Vagina (tissue), 2 donors: ENCODE measurements around the gene HOXC5. TPM values are rescaled to one million over a fixed set of nuclear protein-coding genes. Genes with fewer than 3 reads are reported as not detected.

ENCODE experiments used
- DNase-seq, 2 donors: peaks; one replicate each; pipeline ENCODE4 v3.0.0-alpha.2; 2017; ENCODE audit errors: extremely low spot score in 2 of 2
- H3K27ac ChIP-seq: fragments of 200-600 bp; sonication (generic); one replicate; pipeline ENCODE4 v1.5.1; 2019
- H3K27me3 ChIP-seq: fragments of 200-600 bp; sonication (generic); one replicate; pipeline ENCODE4 v1.5.1; 2019
- H3K36me3 ChIP-seq, 2 donors: fragments of 200-600 bp; sonication (generic); one replicate each; pipeline ENCODE4 v1.5.1; 2017 to 2019
- H3K4me1 ChIP-seq: fragments of 200-600 bp; sonication (generic); one replicate; pipeline ENCODE4 v1.5.1; 2019
- H3K4me3 ChIP-seq, 2 donors: fragments of 200-600 bp; sonication (generic); 1 replicate in 1 of 2; 2 replicates in 1 of 2; pipeline ENCODE4 v1.5.1; 2016 to 2019
- H3K9me3 ChIP-seq: fragments of 200-600 bp; sonication (generic); one replicate; pipeline ENCODE4 v1.5.1; 2019
- POLR2A ChIP-seq, 2 donors: fragments of 450-650 bp; IDR thresholded peaks; one replicate each; pipeline ENCODE4 v1.6.1; 2017; ENCODE audit warnings: antibody characterized with exemption in 2 of 2, mild to moderate bottlenecking in 2 of 2, moderate library complexity in 2 of 2
- POLR2AphosphoS5 ChIP-seq, 2 donors: sonication (generic); formaldehyde crosslinking; IDR thresholded peaks; one replicate each; pipeline ENCODE4 v1.9.0; 2017; ENCODE audit warnings: antibody characterized with exemption in 2 of 2, mild to moderate bottlenecking in 2 of 2, low read depth in 1 of 2; ENCODE audit not compliant: insufficient read depth in 1 of 2
- intact Hi-C: fragments of 100-400 bp; cut with DNase I; formaldehyde crosslinking; loops from one replicate; pipeline ENCODE4 v1.15.1; 2023
- total RNA-seq: library from RNA; depleted of rRNA; stranded (reverse); fragments of >200 nt; gene quantifications from one replicate; pipeline ENCODE4 v1.2.3, GENCODE V29; 2016
- TF ChIP-seq, protein P1 (sequence below), 3 experiments: fragments of 450-650 bp in 2 of 3; fragments of 200-600 bp in 1 of 3; sonication (generic) in 1 of 3; IDR thresholded peaks; one replicate each; pipeline ENCODE4 v1.5.1; 2017 to 2019; ENCODE audit warnings: antibody characterized with exemption in 3 of 3, mild to moderate bottlenecking in 2 of 3, moderate library complexity in 2 of 3

Gene HOXC5
- total RNA-seq, 1 donor from 2014 or later, result not detected

DNA sequence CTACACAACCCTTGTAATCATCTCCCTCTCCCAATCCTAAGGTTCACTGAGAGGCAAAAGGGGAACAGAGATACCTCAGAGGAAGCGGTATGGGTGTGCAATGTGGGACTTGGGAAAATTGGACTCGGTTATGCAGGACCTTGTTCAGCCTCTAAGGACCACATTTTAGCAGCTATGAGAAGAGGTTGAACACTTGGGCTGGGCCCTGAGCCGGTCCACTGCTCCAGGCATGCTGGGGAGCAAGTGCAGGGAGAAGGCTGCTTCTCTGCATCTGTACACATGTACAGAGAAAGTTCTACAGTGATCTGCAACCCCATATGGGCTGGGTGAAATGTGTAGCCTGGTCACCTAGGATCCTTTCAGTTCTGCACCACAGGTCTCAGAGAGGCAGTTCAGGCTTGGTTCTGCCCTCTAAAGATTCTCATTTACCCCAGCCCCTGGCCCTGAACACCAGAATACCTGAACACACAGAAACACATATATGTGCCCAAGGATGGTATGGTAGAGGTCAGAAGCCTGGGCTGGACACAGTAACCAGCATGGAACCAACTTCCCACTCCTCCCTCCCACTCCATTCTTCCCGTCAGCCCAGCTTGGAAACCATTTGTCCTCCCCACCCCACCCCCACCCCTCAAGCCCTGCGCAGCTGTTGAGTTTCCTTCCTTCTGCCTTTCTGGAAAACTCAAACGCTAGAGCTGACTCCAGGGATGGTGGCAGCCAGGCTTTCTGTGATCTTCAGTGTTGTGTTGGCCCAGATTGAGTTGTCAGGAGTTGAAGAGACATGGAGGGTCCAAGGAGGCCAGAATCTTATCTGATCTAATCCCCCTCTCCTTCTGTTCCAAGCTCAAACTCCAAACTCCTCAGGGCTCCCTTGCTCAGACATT lies 10.4 kb downstream of the HOXC5 start:
- Histone ChIP-seq H3K27ac (no peak overlapping the region), H3K36me3 (no peaks in the 10 kb centered on the region), H3K4me1 (no peaks in the 10 kb centered on the region), H3K4me3 (no peak overlapping the region), H3K9me3 (no peaks in the 10 kb centered on the region), H3K27me3 (peaks cover 6% of the 10 kb centered on the region)
- DNase-seq, result no peak
- TF ChIP-seq POLR2A (IDR thresholded peaks at IDR 0.05) (no peak), POLR2AphosphoS5 (IDR thresholded peaks at IDR 0.05; ENCODE audit: insufficient read depth in 1 of 2, low read depth in 1 of 2) (no peak)
- TF ChIP-seq, protein P1, sequence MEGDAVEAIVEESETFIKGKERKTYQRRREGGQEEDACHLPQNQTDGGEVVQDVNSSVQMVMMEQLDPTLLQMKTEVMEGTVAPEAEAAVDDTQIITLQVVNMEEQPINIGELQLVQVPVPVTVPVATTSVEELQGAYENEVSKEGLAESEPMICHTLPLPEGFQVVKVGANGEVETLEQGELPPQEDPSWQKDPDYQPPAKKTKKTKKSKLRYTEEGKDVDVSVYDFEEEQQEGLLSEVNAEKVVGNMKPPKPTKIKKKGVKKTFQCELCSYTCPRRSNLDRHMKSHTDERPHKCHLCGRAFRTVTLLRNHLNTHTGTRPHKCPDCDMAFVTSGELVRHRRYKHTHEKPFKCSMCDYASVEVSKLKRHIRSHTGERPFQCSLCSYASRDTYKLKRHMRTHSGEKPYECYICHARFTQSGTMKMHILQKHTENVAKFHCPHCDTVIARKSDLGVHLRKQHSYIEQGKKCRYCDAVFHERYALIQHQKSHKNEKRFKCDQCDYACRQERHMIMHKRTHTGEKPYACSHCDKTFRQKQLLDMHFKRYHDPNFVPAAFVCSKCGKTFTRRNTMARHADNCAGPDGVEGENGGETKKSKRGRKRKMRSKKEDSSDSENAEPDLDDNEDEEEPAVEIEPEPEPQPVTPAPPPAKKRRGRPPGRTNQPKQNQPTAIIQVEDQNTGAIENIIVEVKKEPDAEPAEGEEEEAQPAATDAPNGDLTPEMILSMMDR (IDR thresholded peaks at IDR 0.05), result no peak
- intact Hi-C loops, result no loop called here

DNA sequence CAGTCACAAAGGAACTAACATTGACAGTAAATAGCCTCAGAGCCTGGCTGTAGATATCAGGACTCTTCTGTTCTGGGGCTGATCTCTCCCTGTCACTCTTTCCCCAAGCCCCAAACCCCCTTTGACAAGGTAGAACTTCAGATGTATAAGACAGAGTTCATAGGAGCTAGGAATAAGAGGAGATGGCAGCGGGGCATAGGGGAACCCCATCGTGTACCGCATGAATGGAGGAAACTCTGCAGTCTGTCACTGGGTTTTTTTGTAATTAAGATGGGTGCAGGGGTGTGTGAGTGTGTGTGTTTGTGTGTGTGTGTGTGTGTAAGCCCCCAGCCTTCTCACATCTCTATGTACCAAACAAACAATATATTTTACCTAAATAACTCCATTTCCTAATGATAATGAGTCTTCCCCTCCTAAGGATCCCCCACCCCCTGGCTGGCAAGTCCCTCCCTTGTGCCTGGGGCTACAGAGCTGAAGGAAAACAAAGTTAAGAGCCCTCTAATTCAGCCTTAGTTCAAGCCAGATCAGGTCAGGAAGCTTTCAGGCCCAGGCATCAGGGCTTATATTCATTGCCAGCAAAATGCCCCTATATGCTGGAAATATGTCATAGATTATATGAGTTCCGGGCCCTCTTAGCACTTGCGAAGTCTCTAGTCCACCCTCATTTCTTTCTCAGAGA lies 11.7 kb downstream of the HOXC5 start:
- H3K27me3 ChIP-seq, result peaks cover 6% of the 10 kb centered on the region
- no peaks in the 10 kb centered on the region for H3K9me3 ChIP-seq
- intact Hi-C loops, result no loop called here
- TF ChIP-seq POLR2AphosphoS5 (IDR thresholded peaks at IDR 0.05; ENCODE audit: insufficient read depth in 1 of 2, low read depth in 1 of 2) (no peak), POLR2A (IDR thresholded peaks at IDR 0.05) (no peak)
- TF ChIP-seq, protein P1 (IDR thresholded peaks at IDR 0.05), result no peak
- no peaks in the 10 kb centered on the region for H3K4me1 ChIP-seq
- no peak for DNase-seq
- H3K27ac ChIP-seq, result no peak overlapping the region
- no peaks in the 10 kb centered on the region for H3K36me3 ChIP-seq
- H3K4me3 ChIP-seq, result no peak overlapping the region

DNA sequence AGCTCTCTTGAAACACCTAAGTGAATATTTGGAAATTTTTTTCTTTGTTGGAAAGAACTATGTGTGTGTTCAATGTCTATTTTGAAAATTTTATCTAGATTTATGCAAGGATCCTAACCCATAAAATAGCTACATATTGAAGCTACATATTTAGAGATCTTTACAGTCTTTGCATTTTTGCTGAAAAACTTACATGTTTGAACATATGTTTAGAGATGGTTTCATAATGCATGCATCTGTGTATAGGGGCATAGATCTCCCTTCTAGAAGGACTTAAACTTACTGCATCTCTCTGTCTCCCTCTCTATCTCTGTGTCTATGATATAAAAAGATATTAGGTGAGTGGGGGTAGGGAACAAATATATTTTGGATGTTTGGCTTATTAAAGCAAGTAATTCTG lies 12.6 kb downstream of the HOXC5 start:
- intact Hi-C loops, result no loop called here
- Histone ChIP-seq H3K4me3 (no peak overlapping the region), H3K27me3 (peaks cover 6% of the 10 kb centered on the region), H3K27ac (no peak overlapping the region), H3K9me3 (no peaks in the 10 kb centered on the region), H3K4me1 (no peaks in the 10 kb centered on the region), H3K36me3 (no peaks in the 10 kb centered on the region)
- TF ChIP-seq, protein P1 (IDR thresholded peaks at IDR 0.05), result no peak
- no peak for TF ChIP-seq POLR2AphosphoS5 (IDR thresholded peaks at IDR 0.05; ENCODE audit: insufficient read depth in 1 of 2, low read depth in 1 of 2)
- DNase-seq, result no peak

DNA sequence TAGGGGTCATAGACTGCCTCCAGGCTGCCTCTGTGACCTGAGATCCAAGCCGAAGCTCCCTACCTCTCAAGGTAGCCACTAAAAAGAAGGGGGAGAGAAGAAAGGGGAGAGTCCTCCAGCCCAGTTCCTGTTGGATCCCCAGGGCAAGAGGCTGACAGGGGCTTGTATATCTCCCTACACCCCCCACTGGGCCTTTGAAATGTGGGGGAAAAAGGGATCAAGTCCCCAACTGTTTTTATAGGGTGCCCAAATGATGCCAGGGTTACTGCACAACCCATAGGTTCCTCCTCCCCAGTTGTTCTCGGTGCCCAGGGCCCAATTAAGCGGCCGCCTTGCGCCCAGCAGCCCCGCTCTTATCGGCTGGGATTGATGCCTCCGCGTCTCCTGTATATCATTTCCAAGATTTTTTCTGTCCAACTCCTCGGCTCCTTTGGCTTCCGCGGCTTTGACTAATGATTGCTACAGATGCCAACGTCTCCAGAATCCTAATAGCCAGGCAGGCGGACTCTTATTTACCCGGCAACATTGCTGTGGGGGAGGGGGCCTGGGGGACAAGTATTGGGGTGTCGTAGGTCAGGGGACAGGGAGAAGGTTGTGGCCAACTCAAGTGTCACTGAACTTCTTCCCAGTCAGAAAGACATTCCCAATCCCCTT lies 13.1 kb downstream of the HOXC5 start:
- intact Hi-C loops, result no loop called here
- Histone ChIP-seq H3K27ac (no peak overlapping the region), H3K36me3 (no peaks in the 10 kb centered on the region), H3K4me3 (no peak overlapping the region), H3K9me3 (no peaks in the 10 kb centered on the region), H3K27me3 (peaks cover 8% of the 10 kb centered on the region), H3K4me1 (no peaks in the 10 kb centered on the region)
- TF ChIP-seq, protein P1 (IDR thresholded peaks at IDR 0.05), result no peak
- TF ChIP-seq POLR2AphosphoS5 (IDR thresholded peaks at IDR 0.05; ENCODE audit: insufficient read depth in 1 of 2, low read depth in 1 of 2), result no peak
- TF ChIP-seq POLR2A (IDR thresholded peaks at IDR 0.05), result no peak
- DNase-seq, result no peak
